ENCODE data around the gene AP1S3. TPM values are rescaled to one million over a fixed set of nuclear protein-coding genes. Genes with fewer than 3 reads are reported as not detected.
"Not testable (repeated sequence)": the region's sequence is repeated elsewhere in the genome, so short reads cannot be mapped to it uniquely, and the experiment has no call there.

The AP1S3 gene
- total RNA-seq, 1 donor from 2014 or later = 1.6 TPM

GRCh38 chr2:223801736-223802135, 35.6 kb downstream of the AP1S3 start:
- DNase-seq (ENCODE audit: low read depth in 2 of 2) = no peak

DNA sequence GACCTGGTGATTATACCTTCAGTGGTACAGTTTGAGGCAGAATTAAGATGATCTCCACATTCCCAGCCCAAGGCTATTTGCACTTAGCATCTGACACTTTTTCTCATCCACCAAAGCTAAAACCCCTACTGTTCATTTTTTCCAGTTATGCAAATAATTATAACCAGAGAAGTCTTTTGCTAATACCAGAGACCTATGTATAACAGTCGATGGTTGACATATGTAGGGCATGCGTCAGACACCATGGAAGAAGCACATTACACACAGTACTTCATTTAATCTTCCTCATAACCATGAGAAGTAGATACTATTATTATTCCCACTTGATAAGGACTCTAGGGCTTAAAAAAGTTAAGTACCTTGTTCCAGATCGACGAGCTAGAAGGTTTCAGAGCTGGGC, 36.5 kb downstream of the AP1S3 start:
- DNase-seq (ENCODE audit: low read depth in 2 of 2) = no peak

DNA sequence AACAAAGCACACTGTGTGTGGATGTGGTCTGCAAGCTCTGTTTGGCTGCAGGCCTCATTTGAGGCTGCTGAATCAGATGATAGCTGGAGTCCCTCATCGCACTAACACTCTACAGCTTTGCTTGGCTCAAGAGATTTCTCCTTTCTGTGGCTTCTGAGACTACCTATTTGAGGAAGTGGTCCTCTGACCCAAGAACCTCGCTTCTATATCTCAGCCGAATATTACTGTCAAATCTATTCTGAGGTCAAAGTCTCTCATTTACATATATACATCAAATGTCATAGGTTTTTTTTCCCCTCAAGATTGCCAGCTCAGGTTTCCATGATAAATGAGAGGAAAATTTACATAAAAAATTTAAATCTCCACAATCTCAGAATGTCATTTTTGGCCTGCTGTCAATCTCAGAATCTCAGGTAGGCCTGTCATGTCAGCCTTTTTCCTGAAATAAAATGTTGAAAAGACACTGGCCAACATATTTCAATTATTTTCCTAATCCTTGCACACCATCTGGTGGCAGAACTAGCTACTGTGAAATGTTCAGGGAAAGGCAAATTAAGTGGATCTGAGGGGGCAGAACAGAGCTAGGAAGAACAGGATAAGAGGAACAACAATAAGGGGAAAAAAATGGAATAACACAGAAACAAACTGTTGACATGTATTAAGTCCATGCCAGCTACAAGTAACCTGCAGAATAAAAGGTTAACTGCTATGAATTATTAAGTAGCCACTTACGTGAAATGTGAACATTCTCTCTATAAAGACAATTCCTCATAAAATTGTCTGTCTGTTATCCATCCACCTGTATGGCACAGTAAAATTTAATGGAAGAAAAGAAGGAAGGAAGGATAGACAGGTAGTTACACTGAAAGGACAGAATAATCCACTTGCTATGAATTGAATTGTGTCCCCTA, 39.3 kb downstream of the AP1S3 start:
- DNase-seq (ENCODE audit: low read depth in 2 of 2) = peak; percentile 56 to 79

DNA sequence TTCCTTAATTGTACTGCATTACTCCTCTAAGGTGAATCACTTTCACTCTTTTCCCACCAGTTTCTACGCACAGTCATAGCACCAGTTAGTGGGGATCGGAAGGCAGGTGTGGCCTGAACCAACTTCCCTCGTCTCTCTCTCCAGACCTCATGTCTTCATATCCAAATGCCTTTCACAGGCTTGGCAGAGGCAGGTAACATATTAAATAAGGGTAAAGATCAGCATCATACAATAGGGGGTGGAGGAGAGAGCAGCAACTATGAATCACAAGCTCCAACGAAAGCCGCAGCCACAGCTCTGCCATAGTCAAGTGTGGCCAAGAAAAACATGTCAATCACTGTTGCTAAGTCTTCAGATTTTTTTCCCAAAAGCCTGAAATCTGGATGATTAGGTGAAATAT, 40.3 kb downstream of the AP1S3 start:
- peak; percentile 78 to 87 for DNase-seq (ENCODE audit: low read depth in 2 of 2)

- no peak for DNase-seq (ENCODE audit: low read depth in 2 of 2)
These were observed 48.0 kb downstream of the AP1S3 start for GRCh38 chr2:223789423-223789822.

DNA sequence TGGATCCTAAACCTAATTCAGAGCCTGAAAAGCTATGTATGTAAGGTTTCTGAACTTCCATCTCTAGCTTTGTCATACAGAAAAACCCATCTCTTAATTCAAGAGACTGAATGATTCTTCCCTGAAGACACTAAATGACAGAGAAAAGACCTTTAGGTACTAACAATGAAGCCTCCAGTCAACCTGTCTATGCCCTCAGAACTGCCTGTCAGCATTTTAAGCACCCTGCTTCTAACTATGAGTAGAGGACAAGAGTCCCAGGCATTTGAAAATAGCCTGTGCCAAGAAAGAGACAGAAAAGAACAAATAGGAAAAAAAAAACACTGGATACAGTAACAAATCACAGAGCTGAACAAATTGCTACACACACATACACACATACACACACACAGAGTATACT, 48.6 kb downstream of the AP1S3 start:
- DNase-seq (ENCODE audit: low read depth in 2 of 2) = no peak

- not testable (repeated sequence) for DNase-seq (ENCODE audit: low read depth in 2 of 2)
These were observed 49.3 kb downstream of the AP1S3 start for GRCh38 chr2:223788106-223788505.

DNA sequence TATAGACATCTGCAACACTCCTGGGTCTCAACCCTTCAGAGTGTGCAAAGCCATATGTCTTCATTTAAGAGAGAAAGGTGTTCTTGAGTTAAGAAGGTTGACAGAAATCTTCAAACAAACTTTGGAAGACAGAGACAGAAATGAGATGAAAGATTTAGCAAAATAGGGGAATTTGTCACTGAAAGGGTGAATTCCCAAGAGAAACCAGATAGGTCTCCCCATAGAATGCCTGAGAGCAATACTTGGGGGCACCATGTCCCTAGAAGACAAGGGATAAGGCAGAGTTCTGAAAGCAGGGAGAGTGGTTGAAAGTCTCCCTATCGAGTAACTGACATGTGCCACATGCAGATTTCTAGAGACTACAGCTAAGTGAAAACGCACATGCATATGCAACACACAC, 50.0 kb downstream of the AP1S3 start:
- no peak for DNase-seq (ENCODE audit: low read depth in 2 of 2)

DNA sequence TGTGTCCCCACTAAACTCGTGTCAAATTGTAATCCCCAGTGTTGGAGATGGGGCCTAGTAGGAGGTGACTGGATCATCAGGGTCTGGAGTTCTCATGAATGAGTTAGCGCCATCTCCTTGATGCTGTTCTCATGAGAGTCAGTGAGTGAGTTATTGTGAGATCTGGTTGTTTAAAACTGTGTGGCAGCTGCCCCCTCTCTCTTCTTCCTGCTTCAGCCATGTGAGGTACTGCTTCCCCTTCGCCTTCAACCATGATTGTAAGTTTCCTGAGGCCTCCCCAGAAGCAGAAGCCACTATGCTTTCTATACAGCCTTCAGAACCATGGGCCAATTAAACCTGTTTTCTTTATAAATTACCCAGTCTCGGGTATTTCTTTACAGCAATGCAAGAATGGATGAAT, 50.4 kb downstream of the AP1S3 start:
- DNase-seq (ENCODE audit: low read depth in 2 of 2) = no peak

- no peak for DNase-seq (ENCODE audit: low read depth in 2 of 2)
These were observed 51.1 kb downstream of the AP1S3 start for GRCh38 chr2:223786236-223786635.

DNA sequence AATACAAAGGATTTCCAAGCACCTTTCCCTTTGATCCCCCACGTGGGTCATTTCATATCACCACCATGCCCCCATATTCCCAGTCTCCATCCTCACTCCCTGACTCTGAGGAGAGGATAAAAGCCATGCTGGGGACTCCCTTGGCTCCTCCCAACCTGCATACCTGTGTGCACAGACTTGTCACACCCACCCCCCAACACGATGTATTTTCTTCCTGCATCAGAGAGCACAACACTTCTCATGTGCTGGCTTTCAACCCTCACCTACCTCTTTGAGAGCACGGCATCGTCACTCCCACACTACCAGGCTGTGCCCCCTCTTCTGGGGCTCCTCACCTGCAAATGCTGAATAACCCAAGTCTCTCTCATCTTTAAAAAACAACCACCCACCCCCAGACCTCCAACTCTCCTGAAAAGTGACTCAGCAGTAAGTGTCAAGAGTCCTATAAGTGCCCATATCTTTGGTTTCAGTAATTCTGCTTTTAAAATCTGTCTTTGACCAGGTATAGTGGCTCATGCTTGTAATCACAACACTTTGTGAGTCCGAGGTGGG, 53.1 kb downstream of the AP1S3 start:
- no peak for DNase-seq (ENCODE audit: low read depth in 2 of 2)

- DNase-seq (ENCODE audit: low read depth in 2 of 2) = no peak
These were observed 54.8 kb downstream of the AP1S3 start for GRCh38 chr2:223782629-223783028.

DNA sequence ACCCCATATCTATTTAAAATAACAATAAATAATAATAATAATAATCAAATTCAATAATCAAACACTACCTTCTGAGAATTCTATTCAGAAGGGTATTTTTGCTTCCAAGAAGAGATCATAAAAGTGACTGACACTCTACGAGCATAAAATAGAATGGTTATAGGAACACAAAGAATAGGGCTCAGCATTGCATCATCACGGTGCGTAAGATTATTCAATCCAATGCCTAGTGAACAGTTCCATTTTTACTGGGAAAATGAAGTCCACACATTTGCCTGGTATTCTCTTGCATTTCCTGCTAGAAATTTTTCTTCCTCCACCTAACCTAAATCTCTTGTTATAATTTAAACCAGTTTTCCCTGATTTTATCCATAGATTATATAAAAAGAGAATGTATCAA, 55.8 kb downstream of the AP1S3 start:
- DNase-seq (ENCODE audit: low read depth in 2 of 2) = no peak

GRCh38 chr2:223779877-223780276, 57.5 kb downstream of the AP1S3 start:
- DNase-seq (ENCODE audit: low read depth in 2 of 2) = peak; percentile 48 to 66

- DNase-seq (ENCODE audit: low read depth in 2 of 2) = no peak
These were observed 63.2 kb downstream of the AP1S3 start for GRCh38 chr2:223774193-223774592.

DNA sequence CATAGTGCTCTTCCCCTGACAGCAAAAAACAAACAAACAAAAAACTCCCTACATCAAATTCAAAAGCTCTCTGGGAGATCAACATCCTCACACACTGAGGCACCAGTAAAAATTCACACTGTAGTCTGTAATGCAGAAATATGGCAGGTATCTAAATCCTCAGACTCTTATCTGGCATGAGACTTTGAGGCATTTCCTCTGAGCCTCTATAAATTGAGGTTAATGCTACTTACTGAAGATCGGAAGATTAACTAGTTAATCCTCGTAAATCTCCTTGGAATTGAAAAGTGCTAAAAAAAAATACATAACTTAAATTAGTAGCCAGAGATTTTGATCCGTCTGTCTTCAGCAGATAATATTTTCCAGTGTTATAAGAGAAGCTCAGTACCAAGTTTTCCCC, 65.0 kb downstream of the AP1S3 start:
- DNase-seq (ENCODE audit: low read depth in 2 of 2) = no peak

GRCh38 chr2:223771475-223771874, 65.9 kb downstream of the AP1S3 start:
- no peak for DNase-seq (ENCODE audit: low read depth in 2 of 2)

GRCh38 chr2:223768179-223768578, 69.2 kb downstream of the AP1S3 start:
- no peak for DNase-seq (ENCODE audit: low read depth in 2 of 2)

GRCh38 chr2:223767341-223767740, 70.0 kb downstream of the AP1S3 start:
- DNase-seq (ENCODE audit: low read depth in 2 of 2) = no peak

- peak; percentile 67 to 74 for DNase-seq (ENCODE audit: low read depth in 2 of 2)
These were observed 72.1 kb downstream of the AP1S3 start for GRCh38 chr2:223765221-223765785.

- DNase-seq (ENCODE audit: low read depth in 2 of 2) = no peak
These were observed 72.6 kb downstream of the AP1S3 start for GRCh38 chr2:223764796-223765195.

GRCh38 chr2:223762853-223763252, 74.5 kb downstream of the AP1S3 start:
- DNase-seq (ENCODE audit: low read depth in 2 of 2) = no peak

GRCh38 chr2:223761746-223762145, 75.6 kb downstream of the AP1S3 start:
- DNase-seq (ENCODE audit: low read depth in 2 of 2) = not testable (repeated sequence)

Measured in lung microvascular endothelial cell (primary cell).